Spleen (tissue), 7 donors: ENCODE data around the gene TMEM135.

Experiments
- CTCF ChIP-seq, 11 experiments: fragments of 200-600 bp in 7 of 11; fragments of 450-650 bp in 4 of 11; sonication (generic) in 4 of 11; IDR thresholded peaks in 8 of 11; conservative IDR thresholded peaks in 3 of 11; 1 replicate in 7 of 11; 2 replicates in 4 of 11; pipeline versions ENCODE4 v1.4.0 to v1.8.0; 2016 to 2021; ENCODE audit warnings: antibody characterized with exemption in 11 of 11, inconsistent platforms in 4 of 11, mild to moderate bottlenecking in 1 of 11
- POLR2A ChIP-seq, 3 donors: fragments of 450-650 bp; IDR thresholded peaks; one replicate each; pipeline ENCODE4 v1.5.1; 2017; ENCODE audit warnings: antibody characterized with exemption in 3 of 3, mild to moderate bottlenecking in 1 of 3
- donor health status: DM: no; HTN: no; CAD: no; lungs with moderate emphysema.
- donor health status: DM: no; HTN: no; CAD: no.
- donor health status: DM: no; HTN: no; CAD: no.

GRCh38 chr11:87347441-87347840 is 309.7 kb downstream of the TMEM135 start:
- TF ChIP-seq CTCF (IDR thresholded peaks at IDR 0.05 in 8 of 11, conservative IDR thresholded peaks at IDR 0.05 in 3 of 11): no peak
- TF ChIP-seq POLR2A (IDR thresholded peaks at IDR 0.05): no peak
